ENCODE data around the gene PTPRD.

The PTPRD gene

GRCh38 chr9:8484597-8485191, 2128.1 kb downstream of the PTPRD start:
- no peak for FAIRE-seq
- no peak for DNase-seq (ENCODE audit: low spot score)

GRCh38 chr9:8477450-8477849, 2135.4 kb downstream of the PTPRD start:
- no peak for FAIRE-seq

GRCh38 chr9:8474937-8475336, 2137.9 kb downstream of the PTPRD start:
- DNase-seq (ENCODE audit: low spot score) (no peak), FAIRE-seq (no peak)

More at GRCh38 chr9:8477450-8477849, 2135.4 kb downstream of the PTPRD start:
- DNase-seq (ENCODE audit: low spot score) = no peak

GRCh38 chr9:8473244-8474020, 2139.4 kb downstream of the PTPRD start:
- FAIRE-seq = no peak

GRCh38 chr9:8468045-8468637, 2144.7 kb downstream of the PTPRD start:
- FAIRE-seq (no peak), DNase-seq (ENCODE audit: low spot score) (no peak)

More at GRCh38 chr9:8473244-8474020, 2139.4 kb downstream of the PTPRD start:
- no peak for DNase-seq (ENCODE audit: low spot score)

- no peak for FAIRE-seq
- DNase-seq (ENCODE audit: low spot score) = no peak
Observed at GRCh38 chr9:8457816-8458215, 2155.0 kb downstream of the PTPRD start.

DNA sequence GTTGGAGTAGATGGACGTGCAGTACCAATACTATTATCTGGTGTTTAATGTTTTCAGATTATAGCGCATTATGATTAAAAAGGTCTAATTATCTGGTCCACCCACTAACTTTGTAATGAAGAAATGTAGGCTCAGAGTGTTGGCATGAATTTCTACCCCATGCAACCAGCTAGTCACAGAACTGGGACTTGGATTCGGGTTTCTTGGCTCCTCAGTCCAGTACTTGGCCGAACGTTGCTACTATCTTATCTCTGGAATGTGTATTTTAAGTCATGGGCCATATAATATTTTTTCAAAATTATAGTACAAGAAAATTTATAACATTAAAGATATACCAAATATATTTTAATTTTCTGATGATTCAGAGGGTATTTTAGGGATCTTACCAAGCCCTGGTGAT, 2155.7 kb downstream of the PTPRD start:
- DNase-seq (ENCODE audit: low spot score) (no peak), FAIRE-seq (no peak)

GRCh38 chr9:8456344-8456743, 2156.5 kb downstream of the PTPRD start:
- FAIRE-seq = no peak
- no peak for DNase-seq (ENCODE audit: low spot score)

DNA sequence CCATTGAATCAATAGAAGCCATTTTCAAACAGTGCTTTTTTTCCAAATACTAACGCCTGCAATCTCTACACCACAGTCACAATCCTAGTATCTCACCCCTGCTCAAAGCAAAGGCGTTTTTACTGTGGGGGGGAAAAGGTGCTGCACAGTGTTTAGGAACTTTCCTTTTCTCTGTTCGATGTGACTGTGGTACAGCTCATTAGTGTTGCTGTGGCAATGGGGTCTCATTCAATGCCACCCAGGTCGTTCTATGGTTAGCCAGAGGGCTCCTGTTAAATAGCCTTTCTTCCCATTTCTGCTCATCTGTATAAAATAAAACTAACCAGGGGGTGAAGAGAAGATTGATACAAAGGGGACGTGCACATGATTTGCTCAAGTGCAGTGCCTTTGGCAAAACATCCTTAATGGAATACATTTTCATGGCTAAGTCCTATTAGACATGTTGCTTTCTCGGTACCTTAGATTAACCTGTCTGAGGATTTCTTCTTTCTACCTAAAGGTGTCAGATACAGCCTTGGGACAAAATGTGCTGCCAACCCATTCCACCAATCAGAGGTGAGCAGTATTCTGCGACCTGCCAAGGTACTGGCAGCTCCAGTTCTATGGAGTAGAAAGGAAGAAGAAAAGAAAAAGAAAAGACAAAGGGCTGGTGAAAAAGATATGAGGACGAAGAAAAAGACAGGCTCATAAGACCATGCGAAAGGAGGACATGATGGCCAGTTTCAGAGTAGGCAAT, 2161.8 kb downstream of the PTPRD start:
- no peak for DNase-seq (ENCODE audit: low spot score)
- FAIRE-seq = no peak

- no peak for DNase-seq (ENCODE audit: low spot score)
- no peak for FAIRE-seq
Observed at GRCh38 chr9:8448226-8448625, 2164.6 kb downstream of the PTPRD start.

DNA sequence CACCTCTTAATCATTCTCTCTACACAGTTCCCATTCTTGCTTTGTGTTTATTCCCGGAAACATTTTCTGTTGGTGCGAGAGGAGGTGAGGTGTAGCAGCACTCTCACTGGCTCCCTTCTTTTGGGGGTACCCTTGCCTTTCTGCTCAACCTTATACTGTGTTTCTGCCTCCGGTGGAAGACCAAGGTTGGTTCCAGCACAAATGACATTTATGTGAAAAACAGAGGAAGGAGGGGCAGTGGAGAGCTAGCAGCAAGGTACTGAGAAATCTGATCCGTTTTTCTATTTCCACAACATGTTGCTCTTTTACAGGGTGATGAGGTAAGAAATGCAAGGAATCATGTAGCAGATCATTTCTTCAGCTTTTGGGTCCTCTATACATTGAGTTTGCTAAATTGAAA, 2165.2 kb downstream of the PTPRD start:
- no peak for FAIRE-seq
- DNase-seq (ENCODE audit: low spot score) = no peak

DNA sequence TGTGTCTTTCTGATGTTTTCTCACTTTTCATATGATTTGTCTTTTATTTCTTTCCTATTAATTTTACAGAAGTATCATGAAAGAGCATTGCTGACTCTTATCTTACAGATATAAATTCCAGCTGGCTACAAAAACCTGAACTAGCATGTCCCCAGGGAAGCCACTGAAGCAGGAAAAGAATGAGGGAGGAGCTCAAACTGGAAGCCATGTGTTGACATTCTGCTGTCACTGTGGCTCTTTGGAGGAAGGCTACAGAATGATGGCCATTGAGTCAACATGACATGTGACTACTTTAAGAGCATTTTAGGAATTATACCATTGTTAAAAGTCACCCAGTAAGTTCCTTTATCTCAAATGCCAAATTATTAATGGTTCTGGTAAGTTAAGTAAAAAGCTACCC, 2174.9 kb downstream of the PTPRD start:
- DNase-seq (ENCODE audit: low spot score) (peak; percentile 6), FAIRE-seq (no peak)

- FAIRE-seq (no peak), DNase-seq (ENCODE audit: low spot score) (no peak)
Observed at GRCh38 chr9:8437259-8437658, 2175.5 kb downstream of the PTPRD start.

GRCh38 chr9:8436786-8437185, 2176.0 kb downstream of the PTPRD start:
- DNase-seq (ENCODE audit: low spot score) (no peak), FAIRE-seq (no peak)

GRCh38 chr9:8434621-8435020, 2178.2 kb downstream of the PTPRD start:
- no peak for DNase-seq (ENCODE audit: low spot score)
- FAIRE-seq = no peak

DNA sequence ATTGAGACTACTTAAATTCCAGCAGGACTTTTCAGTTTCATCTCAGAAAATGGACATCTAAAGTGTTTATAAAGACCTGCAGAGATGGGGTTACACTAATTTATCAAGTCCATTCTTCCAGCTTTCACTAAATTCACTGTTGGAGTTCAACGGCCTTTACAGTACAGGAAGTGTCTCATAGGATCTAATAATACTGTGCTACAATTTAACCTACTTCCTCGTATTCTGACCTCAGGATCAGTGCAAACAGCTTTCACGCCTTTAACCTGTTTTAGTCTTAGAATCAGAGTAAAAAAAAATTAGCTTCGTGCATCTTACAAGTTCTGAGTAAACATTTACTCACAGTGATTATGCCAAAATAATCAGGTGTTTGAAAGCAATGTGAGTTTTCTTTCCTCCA, 2180.6 kb downstream of the PTPRD start:
- FAIRE-seq (no peak), DNase-seq (ENCODE audit: low spot score) (no peak)

DNA sequence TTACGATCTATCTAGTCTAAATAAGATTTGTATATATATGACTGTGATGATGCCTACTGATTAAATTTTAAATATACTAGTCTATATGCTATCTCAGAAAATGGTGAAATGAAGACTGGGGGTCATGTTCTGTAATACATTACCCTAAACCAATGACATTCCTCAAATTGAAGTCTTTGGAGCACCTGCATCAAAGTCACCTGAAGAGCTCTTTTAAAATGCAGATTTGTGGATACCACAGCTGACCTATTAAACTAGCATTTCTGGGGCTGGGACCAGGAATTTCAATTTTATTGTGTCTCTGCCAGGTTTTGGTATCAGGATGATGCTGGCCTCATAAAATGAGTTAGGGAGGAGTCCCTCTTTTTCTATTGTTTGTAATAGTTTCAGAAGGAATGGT, 2181.3 kb downstream of the PTPRD start:
- FAIRE-seq (no peak), DNase-seq (ENCODE audit: low spot score) (no peak)

- no peak for FAIRE-seq
- DNase-seq (ENCODE audit: low spot score) = no peak
Observed at GRCh38 chr9:8430945-8431344, 2181.9 kb downstream of the PTPRD start.

GRCh38 chr9:8429768-8430167, 2183.0 kb downstream of the PTPRD start:
- FAIRE-seq = no peak
- DNase-seq (ENCODE audit: low spot score) = no peak

DNA sequence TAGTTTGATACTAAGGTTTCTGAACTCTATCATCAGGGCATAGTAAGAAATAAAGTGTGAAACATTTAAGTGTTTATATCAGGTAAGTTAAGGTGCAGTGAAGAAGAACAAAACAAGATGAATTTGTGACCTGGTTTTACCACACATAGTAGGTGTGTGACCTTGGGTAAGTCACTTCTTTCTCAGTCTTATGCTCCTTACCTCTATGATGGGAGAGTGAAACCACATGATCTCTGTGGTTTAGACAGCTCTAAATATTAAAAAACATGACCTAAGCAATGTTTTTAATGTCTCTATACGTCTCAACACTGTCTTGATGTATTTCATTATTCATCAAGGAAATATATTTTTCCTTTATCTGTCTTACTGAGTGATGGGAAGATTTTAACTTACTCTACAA, 2183.6 kb downstream of the PTPRD start:
- FAIRE-seq (no peak), DNase-seq (ENCODE audit: low spot score) (no peak)

DNA sequence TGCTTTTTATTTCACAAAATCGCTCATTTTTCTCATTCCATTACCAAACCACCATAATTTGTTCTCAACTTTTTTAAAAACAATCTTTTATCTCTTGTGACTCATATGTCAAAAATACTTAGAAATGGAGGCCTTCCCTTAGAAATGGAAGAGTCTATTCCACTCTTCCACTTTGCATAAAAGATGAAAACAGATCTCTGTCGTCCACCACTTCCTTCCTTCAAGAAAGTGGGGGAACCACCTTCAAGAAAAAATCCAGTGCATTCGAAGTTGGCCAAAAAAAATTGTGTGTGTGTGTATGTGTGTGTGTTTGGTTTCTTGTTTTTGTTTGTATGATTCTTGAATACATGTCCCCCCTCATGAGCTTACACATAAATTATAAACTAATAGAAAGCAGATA, 2184.4 kb downstream of the PTPRD start:
- FAIRE-seq (no peak), DNase-seq (ENCODE audit: low spot score) (no peak)

DNA sequence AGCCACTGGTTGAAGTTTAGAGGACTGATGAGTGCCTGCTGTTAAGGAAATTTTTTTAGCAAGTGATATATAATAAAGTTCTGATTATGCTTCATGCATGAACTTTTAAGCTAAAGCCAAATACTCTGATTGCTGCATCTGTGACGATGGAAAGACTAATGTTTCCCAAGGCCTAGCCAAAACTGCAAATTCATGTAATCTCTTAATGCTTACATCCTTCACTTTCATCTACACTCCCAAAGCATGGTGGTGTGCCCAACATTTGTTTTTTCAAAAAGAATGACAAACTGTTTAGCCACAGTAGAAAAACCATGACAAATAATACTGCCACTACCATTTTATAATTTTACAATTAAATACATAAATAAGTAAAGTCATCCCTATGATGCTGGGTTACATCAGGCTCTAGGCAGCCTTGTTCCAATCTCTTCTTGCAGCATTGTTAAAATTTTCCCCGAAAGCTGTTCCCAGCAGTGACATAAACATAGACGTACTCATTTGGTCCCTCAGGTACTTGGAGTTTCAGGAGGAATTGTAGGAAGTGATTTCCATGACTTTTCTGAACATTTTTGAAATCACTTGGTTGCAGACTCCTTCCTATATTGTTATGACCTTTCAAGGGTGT, 2187.9 kb downstream of the PTPRD start:
- FAIRE-seq (no peak), DNase-seq (ENCODE audit: low spot score) (no peak)
